Body of pancreas (tissue), 4 donors: ENCODE measurements around the gene PLPP3.

Source experiments
- POLR2A ChIP-seq, 3 donors: fragments of 450-650 bp; IDR thresholded peaks; one replicate each; pipeline ENCODE4 v1.6.1; 2016; ENCODE audit warnings: antibody characterized with exemption in 3 of 3, mild to moderate bottlenecking in 2 of 3
- TF ChIP-seq, protein P1 (sequence below), 7 experiments: fragments of 450-650 bp in 4 of 7; fragments of 200-600 bp in 3 of 7; sonication (generic) in 3 of 7; IDR thresholded peaks; one replicate each; pipeline ENCODE4 v1.5.1; 2016 to 2019; ENCODE audit warnings: antibody characterized with exemption in 7 of 7

DNA sequence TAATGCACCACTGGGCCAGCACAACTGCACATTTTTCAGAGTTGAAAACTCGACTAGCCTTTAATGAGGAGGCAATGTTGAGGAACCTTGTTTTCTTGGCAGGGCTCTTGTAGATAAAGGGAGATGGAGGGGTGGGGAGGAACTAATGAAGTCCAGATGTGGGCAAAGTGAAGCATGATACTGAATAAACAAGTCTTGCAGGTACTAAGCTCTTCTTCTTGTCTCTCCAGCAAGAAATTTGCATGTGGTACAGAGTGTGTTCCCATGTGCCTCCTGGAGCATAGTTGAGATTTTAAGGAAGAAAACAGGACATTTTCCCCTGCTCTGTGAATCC lies 47.0 kb downstream of the PLPP3 start:
- TF ChIP-seq, protein P1, sequence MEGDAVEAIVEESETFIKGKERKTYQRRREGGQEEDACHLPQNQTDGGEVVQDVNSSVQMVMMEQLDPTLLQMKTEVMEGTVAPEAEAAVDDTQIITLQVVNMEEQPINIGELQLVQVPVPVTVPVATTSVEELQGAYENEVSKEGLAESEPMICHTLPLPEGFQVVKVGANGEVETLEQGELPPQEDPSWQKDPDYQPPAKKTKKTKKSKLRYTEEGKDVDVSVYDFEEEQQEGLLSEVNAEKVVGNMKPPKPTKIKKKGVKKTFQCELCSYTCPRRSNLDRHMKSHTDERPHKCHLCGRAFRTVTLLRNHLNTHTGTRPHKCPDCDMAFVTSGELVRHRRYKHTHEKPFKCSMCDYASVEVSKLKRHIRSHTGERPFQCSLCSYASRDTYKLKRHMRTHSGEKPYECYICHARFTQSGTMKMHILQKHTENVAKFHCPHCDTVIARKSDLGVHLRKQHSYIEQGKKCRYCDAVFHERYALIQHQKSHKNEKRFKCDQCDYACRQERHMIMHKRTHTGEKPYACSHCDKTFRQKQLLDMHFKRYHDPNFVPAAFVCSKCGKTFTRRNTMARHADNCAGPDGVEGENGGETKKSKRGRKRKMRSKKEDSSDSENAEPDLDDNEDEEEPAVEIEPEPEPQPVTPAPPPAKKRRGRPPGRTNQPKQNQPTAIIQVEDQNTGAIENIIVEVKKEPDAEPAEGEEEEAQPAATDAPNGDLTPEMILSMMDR (IDR thresholded peaks at IDR 0.05), result no peak
- TF ChIP-seq POLR2A (IDR thresholded peaks at IDR 0.05), result no peak
